Karpas-422 (cell line): Measurements from ENCODE around the gene TBCD. TPM values are rescaled to one million over a fixed set of nuclear protein-coding genes. Genes with fewer than 3 reads are reported as not detected.

Experiments
- DNase-seq: peaks from one replicate; pipeline ENCODE4 v3.0.0-alpha.2; 2015
- H2AFZ ChIP-seq: fragments of 200-600 bp; sonication (generic); 2 replicates; pipeline ENCODE4 v1.6.1; 2014; ENCODE audit warnings: antibody characterized with exemption, low read length, mixed read lengths
- H3K27ac ChIP-seq: fragments of 200-600 bp; sonication (generic); 2 replicates; pipeline ENCODE4 v1.5.1; 2014; ENCODE audit warnings: mild to moderate bottlenecking, low read length, moderate library complexity
- H3K27me3 ChIP-seq: fragments of 200-600 bp; sonication (generic); 2 replicates; pipeline ENCODE4 v1.6.1; 2014; ENCODE audit warnings: low read length, mixed read lengths
- H3K36me3 ChIP-seq: fragments of 200-600 bp; sonication (generic); 2 replicates; pipeline ENCODE4 v1.6.1; 2014; ENCODE audit warnings: low read length, mixed read lengths; ENCODE audit not compliant: insufficient read depth
- H3K4me1 ChIP-seq: fragments of 200-600 bp; sonication (generic); 2 replicates; pipeline ENCODE4 v1.6.1; 2014; ENCODE audit warnings: mild to moderate bottlenecking, low read length, mixed read lengths
- H3K4me2 ChIP-seq: fragments of 200-600 bp; sonication (generic); 2 replicates; pipeline ENCODE4 v1.6.1; 2014; ENCODE audit warnings: low read length, low read depth, mild to moderate bottlenecking; ENCODE audit not compliant: poor library complexity, severe bottlenecking
- H3K4me3 ChIP-seq: fragments of 200-600 bp; sonication (generic); 2 replicates; pipeline ENCODE4 v1.5.1; 2014; ENCODE audit warnings: mild to moderate bottlenecking, antibody characterized with exemption, low read length, mixed read lengths
- H3K79me2 ChIP-seq: fragments of 200-600 bp; sonication (generic); 2 replicates; pipeline ENCODE4 v1.6.1; 2014; ENCODE audit warnings: mild to moderate bottlenecking, low read length, mixed read lengths
- H3K9ac ChIP-seq: fragments of 200-600 bp; sonication (generic); 2 replicates; pipeline ENCODE4 v1.6.0; 2014; ENCODE audit warnings: low read length
- H3K9me2 ChIP-seq: fragments of 200-600 bp; sonication (generic), shearing (Covaris generic); replicated peaks from 2 replicates; pipeline ENCODE4 v1.6.0; 2014; ENCODE audit warnings: mild to moderate bottlenecking, low read length, moderate library complexity; ENCODE audit not compliant: insufficient read depth
- H3K9me3 ChIP-seq: fragments of 300-700, 200-600 bp; sonication (generic); 2 replicates; pipeline ENCODE4 v1.6.1; 2014; ENCODE audit warnings: low read length, mixed read lengths
- H4K20me1 ChIP-seq: fragments of 200-600 bp; sonication (generic); 2 replicates; pipeline ENCODE4 v1.6.1; 2014; ENCODE audit warnings: mild to moderate bottlenecking, antibody characterized with exemption, low read length, low read depth; ENCODE audit not compliant: insufficient read depth
- total RNA-seq: library from RNA; depleted of rRNA; stranded (reverse); fragments of >200 nt; shearing (Covaris generic); gene quantifications from 2 replicates; pipeline ENCODE4 v1.2.3, GENCODE V29; 2014; ENCODE audit warnings: low replicate concordance

Gene TBCD
- total RNA-seq, 1 experiment from 2014 or later, result 28.7 TPM

- H3K9ac ChIP-seq, result no peak overlapping the region
- H4K20me1 ChIP-seq, result no peaks in the 10 kb centered on the region
- no peak overlapping the region for H2AFZ ChIP-seq
- no peak overlapping the region for H3K4me3 ChIP-seq
- no peak overlapping the region for H3K4me2 ChIP-seq
- no peak overlapping the region for H3K27ac ChIP-seq
- H3K9me3 ChIP-seq, result no peaks in the 10 kb centered on the region
- no peaks in the 10 kb centered on the region for H3K36me3 ChIP-seq
- no peaks in the 10 kb centered on the region for H3K27me3 ChIP-seq
- H3K79me2 ChIP-seq, result no peaks in the 10 kb centered on the region
- H3K9me2 ChIP-seq, result no peaks in the 10 kb centered on the region
- no peak for DNase-seq
- H3K4me1 ChIP-seq, result no peaks in the 10 kb centered on the region
Observed at GRCh38 chr17:82926081-82926480, 174.2 kb downstream of the TBCD start.

DNA sequence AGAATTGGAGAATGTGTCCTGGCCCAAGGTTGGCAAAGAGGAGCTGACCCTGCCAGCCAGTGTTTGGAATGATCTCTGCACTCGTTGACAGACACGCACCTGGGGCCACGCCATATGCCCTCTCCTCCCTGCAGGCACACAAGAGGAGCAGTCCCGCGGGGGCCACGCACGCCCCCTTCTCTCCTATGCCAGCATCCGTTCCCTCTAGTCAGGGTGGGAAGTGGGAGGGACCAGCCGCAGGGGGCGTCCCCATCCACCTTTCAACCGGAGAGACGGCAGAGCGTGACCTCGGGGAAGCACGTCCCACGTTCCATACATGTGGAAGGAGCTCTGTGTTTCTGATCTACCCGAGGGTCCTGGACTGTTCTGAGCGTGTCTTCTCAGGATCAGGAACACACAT lies 174.9 kb downstream of the TBCD start:
- H3K27ac ChIP-seq, result no peak overlapping the region
- H3K27me3 ChIP-seq, result no peaks in the 10 kb centered on the region
- no peaks in the 10 kb centered on the region for H3K9me3 ChIP-seq
- no peaks in the 10 kb centered on the region for H3K36me3 ChIP-seq
- H3K9me2 ChIP-seq, result no peaks in the 10 kb centered on the region
- H4K20me1 ChIP-seq, result no peaks in the 10 kb centered on the region
- H3K4me1 ChIP-seq, result no peaks in the 10 kb centered on the region
- H3K9ac ChIP-seq, result no peak overlapping the region
- H2AFZ ChIP-seq, result no peak overlapping the region
- no peak for DNase-seq
- H3K4me3 ChIP-seq, result no peak overlapping the region
- no peaks in the 10 kb centered on the region for H3K79me2 ChIP-seq
- H3K4me2 ChIP-seq, result no peak overlapping the region

DNA sequence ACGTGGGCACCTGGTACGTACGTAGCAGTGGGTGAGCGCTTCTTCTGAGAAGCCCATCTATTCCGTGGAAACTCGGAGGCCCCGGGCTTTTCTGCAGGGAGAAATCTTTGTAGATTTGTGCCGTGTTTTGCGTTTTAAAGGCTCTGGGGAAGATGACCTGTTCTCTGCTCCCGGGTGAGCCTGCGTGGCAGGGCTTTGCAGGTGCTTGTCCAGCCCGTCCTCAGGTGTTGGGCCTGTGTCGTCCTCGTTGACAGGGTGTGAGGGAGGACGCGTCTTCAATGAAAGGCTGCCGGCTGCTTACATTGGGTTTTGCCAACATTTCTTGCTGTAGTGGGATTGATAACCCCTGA lies 175.4 kb downstream of the TBCD start:
- Histone ChIP-seq H3K4me1 (no peaks in the 10 kb centered on the region), H3K27ac (no peak overlapping the region), H2AFZ (no peak overlapping the region), H3K79me2 (no peaks in the 10 kb centered on the region), H4K20me1 (no peaks in the 10 kb centered on the region), H3K36me3 (no peaks in the 10 kb centered on the region), H3K27me3 (no peaks in the 10 kb centered on the region), H3K9me3 (no peaks in the 10 kb centered on the region), H3K9ac (no peak overlapping the region), H3K4me3 (no peak overlapping the region), H3K4me2 (no peak overlapping the region), H3K9me2 (no peaks in the 10 kb centered on the region)
- DNase-seq, result no peak

- Histone ChIP-seq H3K27ac (no peak overlapping the region), H3K4me2 (no peak overlapping the region), H3K4me3 (no peak overlapping the region), H3K9me2 (no peaks in the 10 kb centered on the region), H2AFZ (no peak overlapping the region), H3K9me3 (no peaks in the 10 kb centered on the region), H3K36me3 (no peaks in the 10 kb centered on the region), H4K20me1 (no peaks in the 10 kb centered on the region), H3K79me2 (no peaks in the 10 kb centered on the region), H3K27me3 (no peaks in the 10 kb centered on the region), H3K9ac (no peak overlapping the region), H3K4me1 (no peaks in the 10 kb centered on the region)
- DNase-seq, result no peak
Observed at GRCh38 chr17:82927661-82928601, 176.1 kb downstream of the TBCD start.

- no peaks in the 10 kb centered on the region for H3K9me2 ChIP-seq
- no peak overlapping the region for H3K9ac ChIP-seq
- no peak overlapping the region for H2AFZ ChIP-seq
- H3K79me2 ChIP-seq, result no peaks in the 10 kb centered on the region
- H3K4me3 ChIP-seq, result no peak overlapping the region
- no peaks in the 10 kb centered on the region for H3K9me3 ChIP-seq
- H3K27ac ChIP-seq, result no peak overlapping the region
- H3K4me2 ChIP-seq, result no peak overlapping the region
- DNase-seq, result no peak
- no peaks in the 10 kb centered on the region for H3K27me3 ChIP-seq
- H4K20me1 ChIP-seq, result no peaks in the 10 kb centered on the region
- no peaks in the 10 kb centered on the region for H3K36me3 ChIP-seq
- H3K4me1 ChIP-seq, result no peaks in the 10 kb centered on the region
Observed at GRCh38 chr17:82929011-82929622, 177.3 kb downstream of the TBCD start.

DNA sequence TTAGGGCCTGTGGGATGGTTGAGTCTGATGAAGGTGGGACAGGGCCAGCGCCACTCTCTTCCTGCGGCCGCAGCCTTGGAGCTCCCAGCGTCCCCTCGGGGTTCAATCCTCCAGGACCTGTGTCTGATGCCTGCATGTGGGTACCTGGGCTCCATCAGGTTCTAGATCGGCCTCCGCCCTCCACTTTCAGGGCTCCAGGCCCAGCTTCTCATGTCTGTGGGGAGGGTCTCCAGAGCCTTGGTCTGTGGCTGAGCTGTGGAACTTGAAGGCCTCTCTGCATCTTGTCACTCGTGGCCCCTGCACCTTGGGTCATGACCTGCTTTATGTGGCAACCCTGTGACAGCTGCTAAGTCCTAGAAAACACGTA lies 177.8 kb downstream of the TBCD start:
- Histone ChIP-seq H2AFZ (no peak overlapping the region), H3K4me2 (no peak overlapping the region), H3K9me3 (no peaks in the 10 kb centered on the region), H3K4me1 (no peaks in the 10 kb centered on the region), H3K27me3 (no peaks in the 10 kb centered on the region), H3K9ac (no peak overlapping the region), H3K9me2 (no peaks in the 10 kb centered on the region), H4K20me1 (no peaks in the 10 kb centered on the region), H3K27ac (no peak overlapping the region), H3K79me2 (no peaks in the 10 kb centered on the region), H3K4me3 (no peak overlapping the region), H3K36me3 (no peaks in the 10 kb centered on the region)
- no peak for DNase-seq

- no peak for DNase-seq
- H3K9me3 ChIP-seq, result no peaks in the 10 kb centered on the region
- H3K27me3 ChIP-seq, result no peaks in the 10 kb centered on the region
- H3K4me3 ChIP-seq, result no peak overlapping the region
- no peaks in the 10 kb centered on the region for H4K20me1 ChIP-seq
- no peak overlapping the region for H3K4me2 ChIP-seq
- no peak overlapping the region for H3K27ac ChIP-seq
- no peaks in the 10 kb centered on the region for H3K36me3 ChIP-seq
- H3K79me2 ChIP-seq, result no peaks in the 10 kb centered on the region
- H2AFZ ChIP-seq, result no peak overlapping the region
- H3K9ac ChIP-seq, result no peak overlapping the region
- no peaks in the 10 kb centered on the region for H3K4me1 ChIP-seq
- H3K9me2 ChIP-seq, result no peaks in the 10 kb centered on the region
Observed at GRCh38 chr17:82930043-82930923, 178.4 kb downstream of the TBCD start.
